CD4-positive, alpha-beta T cell treated with Interleukin-21 for 1 hour (primary cell): ENCODE measurements around the gene LBHD2.
"Not testable (repeated sequence)": the region's sequence is repeated elsewhere in the genome, so short reads cannot be mapped to it uniquely, and the experiment has no call there.

Source experiments
- DNase-seq: peaks from one replicate; pipeline ENCODE4 v3.0.0-alpha.2; 2020

Gene LBHD2

DNA sequence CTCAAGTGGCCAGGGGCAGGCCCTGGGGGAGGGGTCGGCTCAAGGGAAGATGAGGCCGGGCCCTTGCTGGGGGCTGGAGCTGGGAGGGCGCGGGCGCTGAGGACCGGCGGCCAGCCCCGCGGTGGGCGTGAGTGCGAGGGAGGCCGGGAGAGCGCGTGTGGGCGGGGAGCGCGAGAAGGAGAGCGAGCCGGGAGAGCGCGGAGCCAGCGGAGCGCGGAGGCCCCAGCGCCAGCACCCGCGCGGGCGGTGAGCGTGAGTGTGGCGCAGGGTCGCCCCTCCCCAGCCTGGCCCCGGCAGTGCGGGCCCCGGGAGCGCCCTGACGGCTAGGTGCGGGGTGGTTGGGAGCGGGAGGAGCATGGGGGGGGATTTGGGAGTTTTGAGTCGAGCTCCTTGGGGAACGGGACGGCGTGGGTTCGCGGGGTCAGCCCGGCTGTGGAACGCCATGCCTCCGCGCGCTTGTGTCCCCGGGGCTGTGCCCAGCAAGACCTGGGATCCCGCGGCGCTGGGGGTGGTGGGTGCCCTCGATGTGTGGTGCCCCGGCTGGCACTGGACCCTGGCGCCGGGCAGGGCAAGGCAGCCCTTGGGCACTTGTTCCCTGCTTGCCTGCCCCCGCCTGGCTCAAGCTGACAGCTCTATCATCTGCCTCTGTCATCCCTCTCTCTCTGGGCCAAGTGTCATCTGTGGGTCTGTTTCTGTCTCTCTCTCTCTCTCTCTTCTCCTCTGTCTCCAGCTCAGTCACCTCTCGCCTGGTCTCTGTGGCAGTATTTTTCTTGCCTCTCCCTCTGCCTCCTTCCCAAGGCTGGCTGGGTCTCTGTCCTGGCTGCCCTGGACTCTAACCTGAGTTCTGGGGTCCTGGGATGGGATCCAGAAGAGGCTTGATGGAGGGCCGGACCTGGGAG, at the start of gene LBHD2:
Gene LBHD2 (plus strand): TSS at position 190 of the 899 bp plus-strand sequence. CDS start 1,803 bp downstream, outside the sequence.
- no peak for DNase-seq

DNA sequence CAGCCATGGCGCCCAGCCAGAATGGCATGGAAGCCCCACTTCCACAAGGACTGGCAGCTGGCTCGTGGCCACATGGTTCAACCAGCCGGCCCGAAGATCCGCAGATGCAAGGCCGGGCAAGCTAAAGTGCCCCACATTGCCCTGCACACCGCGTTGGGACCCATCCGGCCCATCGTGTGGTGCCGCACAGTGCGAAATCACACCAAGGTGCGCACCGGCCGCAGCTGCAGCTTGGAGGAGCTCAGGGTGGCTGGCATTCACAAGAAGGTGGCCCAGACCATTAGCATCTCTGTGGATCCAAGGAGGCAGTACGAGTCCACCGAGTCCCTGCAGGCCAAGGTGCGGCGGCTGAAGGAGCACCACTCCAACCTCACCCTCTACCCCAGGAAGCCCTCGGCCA, 42.5 kb upstream of the LBHD2 start:
- DNase-seq: no peak

DNA sequence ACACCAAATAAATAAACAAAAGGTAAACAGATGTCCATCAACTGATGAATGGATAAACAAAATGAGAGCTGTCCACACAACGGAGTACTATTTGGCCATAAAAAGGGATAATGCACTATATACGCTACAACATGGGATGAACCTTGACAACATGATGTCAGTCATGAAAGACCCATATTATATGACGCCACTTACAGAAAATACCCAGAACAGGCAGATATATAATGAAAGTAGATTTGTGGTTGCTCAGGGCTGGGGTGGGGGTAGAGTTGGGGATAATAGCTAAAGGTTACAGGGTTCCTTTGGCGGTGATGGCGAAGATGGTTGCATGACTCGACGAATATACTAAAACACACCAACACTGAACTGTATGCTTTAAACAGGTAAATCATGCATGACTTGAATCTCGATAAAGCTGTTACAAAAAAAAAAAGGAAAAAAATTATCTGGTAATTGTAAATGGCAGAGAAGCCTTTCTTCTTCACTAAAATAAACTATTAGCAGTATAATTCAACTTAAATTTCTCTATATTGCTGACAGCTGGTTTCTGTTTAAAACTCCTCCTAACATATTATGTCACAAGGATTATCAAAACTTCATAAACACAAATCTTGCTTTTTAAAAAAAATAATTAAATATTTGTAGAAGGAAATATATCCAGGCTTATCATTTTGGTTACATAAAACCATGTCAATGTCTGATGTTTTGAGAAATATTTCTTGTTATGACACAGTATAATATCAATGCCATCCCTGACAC, 40.6 kb upstream of the LBHD2 start:
- no peak for DNase-seq

DNA sequence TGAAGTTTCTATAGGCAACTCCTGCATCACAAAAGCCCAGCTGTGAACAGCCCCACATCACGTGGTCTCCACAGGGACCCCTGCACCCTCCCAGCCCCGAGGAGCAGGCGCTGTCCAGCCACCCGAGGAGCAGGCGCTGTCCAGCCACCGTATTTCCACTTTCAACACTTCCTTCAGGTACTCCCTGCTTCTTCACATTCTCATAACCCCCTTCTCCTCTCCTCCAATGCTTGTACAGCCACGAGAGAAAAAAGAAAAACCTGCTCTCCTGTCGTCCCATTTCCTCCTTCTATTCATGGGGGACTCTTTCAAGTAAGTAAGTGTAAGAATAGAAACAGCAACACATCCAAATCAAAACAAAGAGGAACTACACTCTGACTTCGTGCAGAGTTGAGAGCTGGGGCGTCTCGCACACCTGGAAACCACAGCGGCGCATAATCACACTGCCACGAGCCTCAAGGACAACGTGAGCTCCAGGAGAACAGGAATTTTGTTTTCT, 38.6 kb upstream of the LBHD2 start:
- no peak for DNase-seq

DNA sequence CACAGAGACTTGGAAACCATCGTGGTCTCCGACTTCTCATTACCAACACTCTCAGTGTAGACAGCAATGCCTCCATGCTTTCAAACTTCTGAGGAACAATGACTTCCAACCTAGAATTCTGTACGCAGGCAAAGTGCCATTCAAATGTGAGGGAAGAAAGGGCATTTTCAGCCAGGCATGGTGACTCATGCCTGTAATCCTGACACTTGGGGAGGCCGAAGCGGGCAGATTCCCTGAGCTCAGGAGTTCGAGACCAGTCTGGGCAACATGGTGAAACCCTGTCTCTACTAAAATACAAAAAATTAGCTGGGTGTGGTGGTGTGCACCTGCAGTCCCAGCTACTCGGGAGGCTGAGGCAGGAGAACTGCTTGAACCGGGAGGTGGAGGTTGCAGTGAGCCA, 36.6 kb upstream of the LBHD2 start:
- not testable (repeated sequence) for DNase-seq

DNA sequence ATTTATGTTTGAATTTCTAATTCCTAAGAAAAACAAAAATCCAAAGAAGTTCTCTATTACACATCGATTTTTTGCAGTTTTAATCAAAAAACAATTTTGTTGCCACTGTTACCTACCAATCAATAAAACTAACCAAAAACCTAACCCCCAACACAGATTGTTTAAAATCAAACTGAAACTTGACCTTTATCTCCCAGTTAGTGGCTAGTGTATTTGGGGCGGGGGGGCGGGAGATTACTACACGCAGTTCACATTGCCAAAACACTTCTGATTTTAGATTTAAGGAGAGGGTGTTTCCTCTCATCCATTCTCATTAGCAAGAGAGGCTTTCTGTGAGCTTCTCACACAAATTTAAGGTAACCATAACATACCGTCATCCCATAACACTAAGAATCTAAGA, 33.1 kb upstream of the LBHD2 start:
- DNase-seq: no peak

DNA sequence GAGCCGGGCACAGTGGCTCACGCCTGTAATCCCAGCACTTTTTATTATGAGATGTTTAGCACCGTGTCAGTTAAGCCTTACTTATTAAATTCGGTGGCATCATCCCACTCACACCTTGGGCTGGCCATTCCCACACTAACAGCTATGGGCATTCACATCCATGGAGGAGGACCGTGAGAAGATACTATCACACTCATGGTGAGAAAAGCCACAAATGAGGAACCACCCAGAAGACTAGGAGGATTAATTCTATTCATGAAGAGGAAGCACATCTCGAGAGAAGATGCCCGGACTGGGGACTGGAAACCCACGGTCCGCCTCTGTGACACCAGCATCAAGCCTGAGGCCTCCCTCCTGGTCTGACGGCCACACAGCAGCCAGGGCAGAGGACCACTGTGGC, 31.6 kb upstream of the LBHD2 start:
- DNase-seq: no peak

DNA sequence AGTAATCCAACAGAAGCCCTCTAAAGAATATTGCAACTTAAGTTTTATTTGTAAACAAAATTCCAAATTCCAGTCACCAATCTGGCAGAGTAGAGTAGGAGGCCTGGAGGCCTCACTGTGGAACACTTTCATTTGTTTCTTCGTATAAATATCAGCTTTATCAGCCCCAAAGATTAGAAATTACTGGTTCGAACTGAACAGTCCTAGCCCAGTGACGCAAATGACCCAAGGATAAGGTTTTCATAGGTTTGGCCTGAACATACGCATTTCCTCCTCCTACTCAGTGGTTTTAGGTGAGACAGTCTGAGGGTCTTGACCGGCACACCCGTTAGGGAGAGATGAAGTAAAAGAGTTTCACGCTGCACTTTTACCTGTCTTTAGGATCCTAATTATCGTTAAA, 28.3 kb upstream of the LBHD2 start:
- no peak for DNase-seq

DNA sequence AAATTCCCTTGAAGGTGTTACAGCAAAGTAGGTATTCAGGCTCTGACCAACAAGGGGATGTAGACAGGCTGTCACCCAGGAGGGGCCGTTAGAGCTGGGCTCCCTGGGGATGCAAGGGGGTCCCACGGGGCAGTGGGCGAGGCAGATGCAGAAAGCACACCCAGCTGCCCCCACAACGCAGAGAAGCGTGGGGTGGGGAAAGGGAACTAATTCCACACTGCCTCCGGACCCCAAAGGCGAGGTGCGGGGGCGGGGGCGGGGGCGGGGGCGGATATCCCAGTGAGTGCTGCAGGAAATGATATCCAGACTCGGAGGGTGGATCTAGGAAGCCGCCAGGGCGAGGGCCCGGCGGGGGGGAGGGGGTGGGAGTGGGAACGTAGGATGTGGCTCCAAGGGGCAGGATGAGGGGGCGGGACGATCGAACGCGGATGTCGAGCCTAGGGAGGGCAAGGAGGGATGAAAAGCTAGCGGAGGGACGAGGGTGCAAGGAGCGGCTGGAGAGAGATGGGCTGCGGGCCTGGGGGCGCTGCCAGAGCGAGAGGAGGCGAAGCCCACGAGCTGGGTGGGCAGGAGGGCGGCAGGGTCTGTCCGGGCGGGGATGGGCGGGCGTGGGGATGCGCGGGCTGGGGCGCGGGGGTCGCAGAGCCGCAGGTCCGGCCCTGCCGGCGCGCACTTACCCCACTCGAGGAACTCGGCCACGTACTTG, 27.5 kb upstream of the LBHD2 start:
- no peak for DNase-seq

DNA sequence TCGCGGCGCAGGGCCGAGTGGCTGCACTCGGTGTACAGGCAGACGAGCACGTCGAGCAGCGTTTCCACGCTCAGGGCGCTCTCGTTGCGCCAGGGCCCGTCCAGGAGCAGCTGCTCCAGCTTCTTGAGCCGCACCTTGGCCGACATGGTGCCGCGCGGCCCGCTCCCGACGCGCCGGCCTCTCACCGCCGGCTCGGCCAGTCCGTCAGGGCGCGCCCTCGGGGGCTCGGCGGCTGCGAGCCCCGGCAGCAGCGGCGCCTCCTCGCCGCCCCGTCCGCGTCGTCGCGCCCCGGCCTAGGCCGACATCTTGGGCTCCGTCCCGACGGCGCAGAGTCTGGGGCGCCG, 27.0 kb upstream of the LBHD2 start:
- DNase-seq: no peak

DNA sequence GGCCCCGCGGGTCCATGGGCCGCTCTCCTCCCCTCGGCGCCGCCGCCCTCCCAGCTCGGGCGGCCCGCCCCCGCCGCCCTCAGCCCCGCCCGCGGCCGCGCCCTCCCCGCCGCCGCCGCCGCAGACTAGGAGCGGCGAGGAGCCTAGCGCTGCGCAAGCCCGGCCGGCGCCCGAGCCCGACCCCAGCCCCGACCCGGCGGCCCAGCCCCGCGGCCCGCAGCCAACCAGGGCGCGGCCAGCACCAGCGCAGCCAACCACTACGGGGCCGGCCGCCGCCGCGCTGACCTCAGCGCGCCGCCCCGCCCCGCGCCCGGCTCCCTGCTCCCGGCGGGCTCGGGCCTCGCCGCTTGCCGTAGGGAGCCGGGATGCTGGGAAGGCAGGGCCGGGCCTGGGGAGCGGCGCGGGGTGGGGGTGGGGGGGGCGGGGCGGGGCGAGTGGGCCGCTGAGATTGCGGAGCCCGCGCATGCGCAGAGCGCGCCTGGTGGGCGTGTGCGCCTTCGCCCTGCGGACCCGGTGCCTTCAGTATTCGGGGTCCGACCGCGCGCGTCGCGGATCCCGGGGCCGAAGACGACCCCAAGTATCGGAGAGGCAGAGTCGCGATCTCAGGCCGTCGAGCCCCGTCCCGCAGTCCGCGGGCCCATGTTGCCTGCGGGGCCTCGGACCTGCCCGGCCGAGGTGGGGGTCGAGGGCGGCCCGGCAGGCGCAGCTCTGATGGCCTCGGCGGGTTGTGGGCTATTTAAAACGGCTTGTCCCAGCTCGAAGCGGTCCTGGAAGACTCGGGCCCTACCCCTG, 26.4 kb upstream of the LBHD2 start, which contains the start of gene CDC42BPB:
Gene CDC42BPB (minus strand): TSS at position 178 of the 792 bp plus-strand sequence. CDS start 376 bp downstream, outside the sequence.
- peak; percentile 70 for DNase-seq

DNA sequence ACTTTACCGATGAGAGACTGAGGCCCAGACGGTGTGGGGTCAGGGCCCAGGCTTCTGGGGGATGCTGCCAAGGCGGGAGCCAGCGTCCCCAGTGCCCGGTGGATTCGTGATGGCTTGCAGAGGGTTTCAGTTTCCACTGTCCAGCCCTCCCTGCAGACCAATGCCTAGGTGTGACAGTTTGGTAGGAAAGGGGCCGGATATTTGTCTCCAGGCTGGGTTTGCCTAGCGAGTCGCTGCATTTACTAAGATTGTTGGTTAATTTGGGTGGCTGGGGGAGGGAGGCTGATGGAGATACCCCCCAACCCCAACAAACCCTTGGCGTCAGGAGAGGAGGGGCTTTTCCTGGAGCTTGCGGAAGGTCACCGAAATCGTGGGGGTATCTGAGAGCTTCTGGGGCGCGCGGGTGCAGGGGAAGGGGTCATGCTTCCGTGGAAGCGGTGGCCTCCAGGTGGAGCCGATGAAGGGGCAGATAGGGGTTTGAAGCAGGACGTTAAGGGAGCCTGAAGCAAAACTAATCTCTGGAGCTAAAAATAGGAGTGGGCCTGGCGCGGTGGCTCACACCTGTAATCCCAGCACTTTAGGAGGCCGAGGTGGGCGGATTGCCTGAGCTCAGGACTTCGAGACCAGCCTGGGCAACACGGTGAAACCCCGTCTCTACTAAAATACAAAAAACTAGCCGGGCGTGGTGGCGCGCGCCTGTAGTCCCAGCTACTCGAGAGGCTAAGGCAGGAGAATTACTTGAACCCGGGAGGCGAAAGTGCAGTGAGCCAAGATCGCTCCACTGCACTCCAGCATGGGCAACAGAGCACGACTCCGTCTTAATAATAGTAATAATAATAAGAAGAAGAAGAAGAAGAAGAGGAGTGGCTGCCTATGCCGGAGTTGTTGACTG, 25.6 kb upstream of the LBHD2 start:
- DNase-seq: no peak

DNA sequence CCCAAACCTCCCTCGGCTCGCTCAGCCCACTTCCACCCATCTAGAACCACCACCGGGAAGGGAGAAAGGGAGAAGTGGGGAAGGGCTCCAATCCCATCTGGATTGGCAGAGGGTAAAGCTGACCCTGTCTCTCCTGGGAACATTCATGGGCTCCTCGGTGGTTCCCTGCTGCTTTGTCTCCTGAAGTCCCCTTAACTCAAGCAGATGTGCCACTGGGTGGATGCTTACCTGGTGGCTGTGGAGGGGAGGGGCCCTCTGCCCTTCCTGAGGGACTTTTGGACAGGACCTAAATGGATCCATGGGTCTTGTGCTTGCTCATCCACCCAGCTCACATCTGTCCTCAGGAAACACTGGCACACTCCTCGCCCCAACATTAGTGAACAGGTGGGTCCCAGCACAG, 24.5 kb upstream of the LBHD2 start:
- DNase-seq: no peak

DNA sequence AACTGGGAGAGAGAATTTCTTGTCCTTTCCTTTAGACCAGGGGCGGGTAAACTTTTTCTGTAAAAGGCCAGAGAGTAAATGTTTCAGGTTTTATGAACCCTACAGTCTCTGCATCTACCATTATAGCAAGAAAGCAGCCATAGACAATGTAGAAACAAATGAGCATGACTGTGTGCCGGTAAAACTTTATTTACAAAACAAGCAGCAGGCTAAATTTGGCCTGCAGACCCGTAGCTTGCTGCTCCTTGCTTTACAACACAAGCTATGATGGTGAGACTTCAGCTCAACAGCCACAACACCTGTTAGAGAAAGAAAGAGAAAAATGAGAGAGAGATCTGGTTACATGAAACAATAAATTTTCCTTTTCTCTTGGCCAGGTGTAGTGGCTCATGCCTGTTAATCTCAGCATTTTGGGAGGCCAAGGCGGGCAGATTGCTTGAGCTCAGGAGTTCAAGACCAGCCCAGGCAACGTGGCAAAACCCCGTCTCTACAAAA, 22.5 kb upstream of the LBHD2 start:
- DNase-seq: no peak

DNA sequence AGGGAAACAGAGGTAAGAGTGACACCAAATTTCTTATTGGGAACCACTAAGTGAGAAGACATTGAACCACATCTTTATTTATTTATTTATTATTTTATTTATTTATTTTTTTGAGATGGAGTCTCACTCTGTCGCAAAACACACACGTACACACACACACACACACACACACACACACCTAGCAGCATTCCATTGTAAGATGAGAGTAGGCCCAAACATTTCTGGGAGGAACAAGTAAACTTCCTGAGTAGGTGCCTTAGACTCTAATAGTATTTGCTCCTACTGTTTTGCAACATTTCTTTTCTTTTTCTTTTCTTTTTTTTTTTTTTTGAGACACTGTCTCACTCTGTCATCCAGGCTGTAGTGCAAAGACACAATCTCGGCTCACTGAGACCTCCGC, 19.6 kb upstream of the LBHD2 start:
- DNase-seq: no peak

DNA sequence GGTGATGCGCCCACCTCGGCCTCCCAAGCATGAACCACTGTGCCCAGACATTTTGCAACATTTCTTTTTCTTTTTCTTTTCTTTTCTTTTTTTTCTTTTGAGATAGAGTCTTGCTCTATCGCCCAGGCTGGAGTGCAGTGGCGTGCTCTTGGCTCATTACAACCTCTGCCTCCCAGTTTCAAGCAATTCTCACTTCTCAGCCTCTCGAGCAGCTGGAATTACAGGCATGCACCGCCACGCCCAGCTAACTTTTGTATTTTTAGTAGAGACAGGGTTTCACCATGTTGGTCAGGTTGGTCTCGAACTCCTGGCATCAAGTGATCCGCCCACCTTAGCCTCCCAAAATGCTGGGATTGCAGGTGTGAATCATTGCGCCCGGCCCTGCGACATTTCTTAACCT, 19.0 kb upstream of the LBHD2 start:
- no peak for DNase-seq

DNA sequence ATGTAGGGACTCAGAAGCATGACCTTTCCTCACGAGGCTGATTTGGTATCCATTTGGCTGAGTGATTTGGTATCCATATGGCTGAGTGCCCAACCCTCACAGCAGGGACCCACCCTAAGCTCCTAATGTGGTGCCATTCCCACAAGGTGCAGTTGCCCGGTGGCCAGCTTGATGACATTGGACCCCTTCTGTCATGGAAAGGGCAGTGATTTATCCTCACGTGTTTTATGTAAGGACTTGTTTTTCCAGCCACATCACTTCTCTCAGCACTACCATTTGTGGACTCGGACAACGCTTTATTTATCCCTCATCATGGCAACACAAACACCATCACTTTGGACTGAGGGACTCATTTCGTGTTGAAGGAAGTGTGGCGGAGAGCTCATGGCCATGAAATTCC, 18.1 kb upstream of the LBHD2 start:
- no peak for DNase-seq

DNA sequence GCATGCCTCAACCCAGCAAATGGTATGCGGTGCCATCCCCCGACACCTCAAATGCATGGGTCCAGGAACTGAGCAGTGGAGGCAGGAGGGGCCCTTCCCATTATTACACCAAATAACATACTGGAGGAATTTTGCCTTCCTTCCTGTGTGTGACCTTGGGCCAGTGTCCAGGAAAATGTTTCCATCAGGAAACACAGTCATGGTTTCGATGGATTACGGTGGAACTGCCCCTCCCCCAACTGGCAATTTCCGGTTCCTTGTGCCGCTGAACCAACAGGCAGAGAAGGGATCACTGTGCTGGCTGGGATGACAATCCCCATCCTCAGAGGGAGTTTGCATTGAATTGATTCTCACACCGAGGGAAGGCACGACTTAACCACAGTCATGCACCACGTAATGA, 17.6 kb upstream of the LBHD2 start:
- no peak for DNase-seq

DNA sequence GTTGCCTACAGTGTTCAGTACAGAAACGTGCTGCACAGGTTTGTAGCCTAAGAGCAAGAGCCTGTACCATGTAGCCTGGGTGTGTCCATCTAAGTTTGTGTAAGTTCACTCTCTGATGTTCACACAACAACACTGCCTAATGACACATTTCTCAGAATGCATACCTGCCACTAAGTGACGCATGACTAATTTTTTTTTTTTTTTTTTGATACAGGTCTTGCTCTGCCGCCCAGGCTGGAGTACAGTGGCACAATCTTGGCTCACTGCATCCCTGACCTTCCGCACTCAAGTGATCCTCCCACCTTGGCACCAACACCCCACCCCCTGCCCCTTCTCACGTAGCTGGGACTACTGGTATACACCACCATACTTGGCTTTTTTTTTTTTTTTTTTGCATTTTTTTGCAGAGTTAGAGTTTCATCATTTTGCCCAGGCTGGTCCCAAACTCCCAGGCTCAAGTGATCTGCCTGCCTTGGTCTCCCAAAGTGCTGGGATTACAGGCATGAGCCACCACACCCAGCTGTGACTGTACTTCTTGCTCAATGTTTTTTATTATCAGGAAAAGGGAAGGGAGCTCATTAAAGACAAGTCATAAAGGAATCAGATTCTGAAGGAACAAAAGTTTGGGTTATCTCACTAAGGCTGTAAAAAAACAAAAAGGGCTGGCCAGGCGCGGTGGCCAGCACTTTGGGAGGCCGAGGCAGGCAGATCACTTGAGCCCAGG, 16.6 kb upstream of the LBHD2 start:
- DNase-seq: no peak

DNA sequence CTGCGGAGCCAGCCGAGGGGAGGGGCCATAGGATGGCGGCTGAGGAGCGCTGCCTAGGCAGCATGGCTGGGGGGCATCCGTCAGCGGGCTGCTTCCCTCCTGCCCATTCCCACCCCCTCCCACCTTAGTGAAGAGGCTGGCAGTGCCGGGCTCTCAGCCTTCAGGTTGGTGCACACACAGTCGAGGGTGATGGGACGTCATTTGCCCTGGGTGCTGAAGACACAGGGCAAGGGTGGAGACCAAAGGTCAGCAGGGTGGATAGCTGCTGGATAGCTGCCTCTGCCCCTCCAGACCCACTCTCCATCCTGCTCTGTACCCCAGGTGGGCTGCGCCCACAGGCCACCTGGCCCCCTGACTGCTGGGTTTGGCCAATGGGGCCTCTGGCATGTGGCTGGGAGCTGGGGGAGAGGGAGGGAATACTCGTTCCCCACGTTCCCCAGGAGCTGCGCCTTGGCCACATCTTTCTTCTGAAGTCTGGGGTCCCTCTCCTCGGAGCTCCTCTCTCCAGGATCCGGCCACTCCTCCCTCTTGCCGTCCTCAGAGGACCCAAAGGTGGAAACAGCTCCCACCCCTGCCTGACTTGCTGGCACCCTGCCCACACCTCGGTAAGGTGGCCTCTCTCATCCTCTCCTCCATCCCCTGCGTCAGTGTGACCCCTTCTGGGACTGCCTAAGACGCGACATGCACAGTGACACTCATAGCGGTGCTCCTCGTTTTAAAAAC, 15.5 kb upstream of the LBHD2 start:
- DNase-seq: no peak
